GM21723 (cell line): ENCODE measurements around the gene BORCS6.

Experiments
- ATAC-seq: cut with Tn5 transposase; IDR thresholded peaks from one replicate; pipeline ENCODE4 v1.9.1; 2021; ENCODE audit warnings: mild to moderate bottlenecking, moderate library complexity; ENCODE audit not compliant: unreplicated experiment

Gene BORCS6

GRCh38 chr17:8155996-8156245 is 34.1 kb downstream of the BORCS6 start:
- no peak for ATAC-seq

- no peak for ATAC-seq
Measured at GRCh38 chr17:8155231-8155995, 34.6 kb downstream of the BORCS6 start.

- ATAC-seq: no peak
Measured at GRCh38 chr17:8154608-8155155, 35.3 kb downstream of the BORCS6 start.

DNA sequence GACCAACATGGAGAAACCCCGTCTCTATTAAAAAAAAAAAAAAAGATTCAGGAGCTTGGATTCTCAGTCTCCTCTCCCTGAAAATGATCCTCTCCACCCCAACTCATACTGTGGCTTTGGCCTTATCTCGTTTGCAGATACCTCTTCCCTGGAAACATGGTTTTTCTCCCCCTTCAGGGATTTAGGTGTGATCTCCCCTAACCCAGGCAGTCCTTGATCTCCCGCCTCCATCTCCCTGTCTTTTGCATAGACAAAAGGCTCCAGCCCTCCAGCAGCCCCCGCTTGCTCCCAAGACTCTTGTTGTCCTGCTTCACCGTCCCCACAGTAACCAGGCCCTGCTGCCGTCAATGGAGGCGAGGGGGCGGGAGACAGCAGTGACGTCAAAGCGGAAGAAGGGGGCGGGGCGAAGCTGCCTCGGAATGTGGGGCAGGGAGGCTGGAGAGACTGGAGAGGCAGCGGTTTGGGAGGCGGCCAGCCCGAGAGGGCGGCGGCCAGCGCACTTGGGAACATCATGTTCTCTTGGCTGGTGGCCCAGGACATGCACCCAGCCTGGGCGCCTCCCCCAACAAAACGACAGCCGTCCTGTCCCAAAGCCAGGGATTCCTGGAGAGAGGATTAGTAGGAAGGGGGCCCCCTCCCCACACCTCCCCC is 35.9 kb downstream of the BORCS6 start:
- ATAC-seq: no peak

DNA sequence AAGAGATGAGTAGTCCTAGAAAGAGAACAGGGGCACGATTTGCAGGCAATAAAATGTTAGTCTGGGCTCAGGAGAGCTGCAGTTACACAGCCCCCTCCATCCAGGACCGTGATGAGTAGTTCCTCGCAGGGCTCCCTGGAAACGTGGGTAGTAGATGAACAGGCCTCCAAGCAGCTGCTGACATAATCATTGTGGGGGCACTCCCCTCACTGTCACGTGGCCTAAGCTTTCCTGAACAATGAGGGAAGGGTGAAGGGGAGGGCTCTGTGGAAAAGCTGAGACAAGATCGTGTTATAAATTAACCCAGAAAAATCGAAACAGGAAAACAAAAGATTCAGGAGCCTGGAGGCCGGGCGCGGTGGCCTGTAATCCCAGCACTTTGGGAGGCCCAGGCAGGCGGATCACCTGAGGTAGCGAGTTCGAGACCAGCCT is 36.4 kb downstream of the BORCS6 start:
- ATAC-seq: no peak

DNA sequence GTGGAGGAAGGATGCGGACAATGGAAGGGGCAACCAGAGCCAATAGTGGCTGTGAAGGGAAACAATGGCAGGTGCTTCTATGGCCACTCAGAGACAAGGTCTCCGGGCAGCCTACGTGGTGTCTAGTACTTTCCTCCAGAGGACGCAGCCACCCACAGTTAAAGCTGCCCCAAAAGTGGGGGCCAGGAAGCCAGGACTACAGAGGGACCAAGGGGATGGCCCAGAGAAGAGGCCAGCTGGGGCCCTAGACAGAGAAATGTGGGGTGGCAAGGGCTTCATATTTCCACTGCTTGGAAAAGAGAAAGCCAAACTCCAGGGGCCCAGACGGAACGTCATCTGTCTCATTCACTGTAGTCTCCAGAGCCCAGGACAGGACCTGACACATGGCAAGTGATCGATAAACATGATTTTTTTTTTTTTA is 36.9 kb downstream of the BORCS6 start:
- ATAC-seq: no peak

- peak; percentile 22 for ATAC-seq
Measured at GRCh38 chr17:8152112-8152775, 37.7 kb downstream of the BORCS6 start, which contains the start of gene PER1. TSS of gene PER1 (minus strand) at chr17:8152404. CDS start at chr17:8150706, 1,698 bp downstream.

- no peak for ATAC-seq
Measured at GRCh38 chr17:8151641-8152111, 38.3 kb downstream of the BORCS6 start.

DNA sequence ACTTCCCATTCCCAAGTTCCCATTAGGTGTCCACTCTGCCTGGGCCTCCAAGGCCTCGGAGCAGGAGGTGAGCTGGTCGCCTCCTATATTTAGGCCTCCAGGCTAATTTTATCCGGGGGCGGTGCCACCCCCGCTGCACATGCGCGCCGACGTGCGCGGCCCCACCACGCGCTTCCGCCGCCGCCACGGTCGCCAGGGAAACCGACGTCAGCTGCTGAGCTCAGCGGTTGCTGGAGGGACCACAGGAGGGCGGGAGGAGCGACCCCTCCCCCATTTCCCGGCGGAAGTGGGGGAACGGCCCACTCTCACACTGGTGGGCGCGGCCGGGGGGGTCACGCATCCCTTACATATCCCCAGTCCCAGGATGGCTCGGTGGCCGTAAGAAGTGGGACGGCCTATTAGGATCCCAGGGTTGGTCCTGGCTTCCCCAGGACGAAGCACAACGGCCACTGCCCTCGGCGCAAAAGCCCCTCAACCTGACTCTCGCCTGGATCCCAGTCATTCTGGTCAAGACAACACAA is 38.8 kb downstream of the BORCS6 start:
- ATAC-seq: no peak

- no peak for ATAC-seq
Measured at GRCh38 chr17:8150194-8151119, 39.5 kb downstream of the BORCS6 start.

DNA sequence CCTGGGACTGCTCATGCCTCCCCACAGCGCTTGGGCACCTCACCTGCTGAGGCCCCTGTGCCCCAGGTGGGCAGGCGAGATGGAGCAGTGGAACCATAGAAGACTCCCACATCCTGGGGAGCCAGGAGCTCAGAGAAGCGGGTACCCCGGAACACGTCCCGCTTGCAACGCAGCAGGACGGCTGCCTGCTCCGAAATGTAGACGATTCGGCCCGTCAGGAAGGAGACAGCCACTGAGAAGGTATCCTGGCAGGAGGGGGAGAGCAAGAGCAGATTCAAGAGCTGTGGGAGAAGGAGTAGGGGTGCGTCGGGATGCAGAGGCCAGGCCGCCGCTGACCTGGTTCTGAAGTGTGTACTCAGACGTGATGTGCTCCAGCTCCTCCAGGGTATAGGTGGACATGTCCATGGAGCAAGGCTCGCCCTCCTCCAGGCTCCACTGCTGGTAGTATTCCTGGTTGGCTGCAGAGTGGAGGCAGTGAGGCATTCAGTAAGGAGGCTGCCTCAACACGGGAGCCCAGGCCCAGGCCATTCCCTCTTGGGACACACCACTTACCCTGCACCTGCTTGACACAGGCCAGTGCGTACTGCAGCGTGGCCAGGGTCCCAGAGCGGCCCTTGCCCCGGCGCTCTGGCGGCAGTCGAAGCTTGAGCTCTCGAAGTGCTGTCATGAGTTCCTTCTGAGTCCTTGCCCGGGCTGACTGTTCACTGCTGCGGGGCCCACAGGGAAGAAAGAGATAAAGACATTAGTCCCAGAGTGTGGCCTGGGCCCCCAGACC is 40.4 kb downstream of the BORCS6 start:
- no peak for ATAC-seq

DNA sequence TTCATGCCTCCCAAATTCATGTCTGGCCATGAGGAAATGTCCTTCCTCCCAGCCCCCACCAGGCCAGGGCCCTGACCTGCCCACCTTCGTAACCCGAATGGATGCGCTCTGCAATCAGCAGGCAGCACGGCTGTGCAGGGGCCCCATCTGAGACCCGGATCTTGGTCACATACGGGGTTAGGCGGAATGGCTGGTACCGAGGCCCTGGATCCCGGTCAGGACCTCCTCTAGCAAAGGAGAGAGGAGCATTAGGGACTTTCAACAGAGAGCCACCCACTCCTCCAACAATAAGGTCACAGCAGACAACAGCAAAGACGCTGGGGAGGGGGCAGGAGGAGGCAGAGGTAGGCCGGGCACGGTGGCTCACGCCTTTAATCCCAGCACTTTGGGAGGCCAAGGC is 41.4 kb downstream of the BORCS6 start:
- no peak for ATAC-seq

DNA sequence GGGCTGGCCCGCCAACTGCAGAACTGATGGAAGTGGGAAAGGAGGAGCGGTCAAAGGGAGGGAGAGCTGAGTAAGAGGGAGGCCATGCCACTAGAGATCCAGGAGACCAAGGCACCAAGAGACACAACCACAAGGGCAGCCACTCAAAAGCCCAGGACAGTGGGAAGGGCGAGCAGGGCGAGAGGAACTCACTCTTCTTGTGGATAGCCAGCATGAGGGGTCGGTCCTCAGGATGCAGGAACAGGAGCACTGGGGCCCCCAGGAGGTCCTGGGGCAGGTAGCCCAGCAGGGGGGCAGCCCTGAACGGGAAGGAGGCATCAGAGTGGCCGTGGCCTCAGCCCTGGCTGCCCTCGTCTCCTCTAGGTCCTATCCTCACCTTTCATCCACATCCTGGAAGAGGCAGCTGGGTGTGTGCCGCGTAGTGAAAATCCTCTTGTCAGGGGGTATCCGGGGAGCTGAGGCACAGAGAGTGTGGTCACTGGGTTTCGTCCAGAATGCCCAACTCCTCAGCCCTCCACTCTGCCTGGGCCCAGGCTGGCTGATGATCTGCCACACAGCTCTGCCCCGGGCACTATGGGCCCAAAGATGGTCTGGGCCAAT is 42.1 kb downstream of the BORCS6 start:
- ATAC-seq: no peak

GRCh38 chr17:8147141-8147804 is 42.7 kb downstream of the BORCS6 start:
- no peak for ATAC-seq

- no peak for ATAC-seq
Measured at GRCh38 chr17:8146381-8147140, 43.4 kb downstream of the BORCS6 start.

DNA sequence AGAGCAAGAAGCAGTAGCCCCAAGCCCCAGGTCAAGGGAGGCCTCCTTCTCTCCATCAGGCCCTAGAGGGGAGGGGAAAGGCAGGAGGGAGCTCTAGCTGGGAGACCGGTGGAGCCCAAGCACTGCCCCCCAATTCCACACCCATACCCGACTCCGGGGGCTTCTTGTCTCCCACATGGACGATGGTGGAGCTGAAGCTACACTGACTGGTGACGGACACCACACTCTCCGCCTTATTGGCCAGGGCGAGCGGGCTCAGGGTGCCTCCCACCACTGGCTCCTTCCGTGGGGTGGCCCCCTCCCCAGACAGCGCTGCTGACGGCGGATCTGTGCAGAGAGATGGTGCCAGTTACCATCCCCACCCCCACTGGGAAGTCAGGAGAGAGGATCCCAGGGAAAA is 44.2 kb downstream of the BORCS6 start:
- no peak for ATAC-seq

- ATAC-seq: no peak
Measured at GRCh38 chr17:8144401-8145231, 45.4 kb downstream of the BORCS6 start.
